NCI-H2227 treated with DMSO at 0.1 percent for 48 hours (cell line): Measurements from ENCODE around the gene RAF1.
"Not testable (repeated sequence)": the region's sequence is repeated elsewhere in the genome, so short reads cannot be mapped to it uniquely, and the experiment has no call there.

Source experiments
- DNase-seq: peaks from one replicate; lab custom pipeline; 2025; lab: John Stamatoyannopoulos, UW

Gene RAF1

DNA sequence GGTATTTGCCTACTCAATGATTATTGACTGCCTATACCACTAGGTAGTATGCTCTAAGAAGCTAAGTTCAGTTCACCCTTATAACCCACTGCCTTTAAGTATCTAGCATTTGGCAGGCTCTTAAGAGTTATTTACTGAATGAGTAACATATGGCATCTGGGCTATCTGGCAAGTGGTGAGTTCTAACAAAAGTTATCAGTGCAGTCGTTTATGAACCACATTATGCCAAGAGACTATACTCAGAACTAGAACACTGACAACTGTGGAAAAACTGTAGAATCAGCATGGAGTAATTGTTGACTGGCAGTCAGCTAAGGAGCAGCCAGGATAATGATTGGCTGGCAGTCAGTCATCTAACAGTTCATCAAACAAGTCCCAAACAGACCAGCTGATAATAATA lies 25.8 kb downstream of the RAF1 start:
- DNase-seq = no peak

DNA sequence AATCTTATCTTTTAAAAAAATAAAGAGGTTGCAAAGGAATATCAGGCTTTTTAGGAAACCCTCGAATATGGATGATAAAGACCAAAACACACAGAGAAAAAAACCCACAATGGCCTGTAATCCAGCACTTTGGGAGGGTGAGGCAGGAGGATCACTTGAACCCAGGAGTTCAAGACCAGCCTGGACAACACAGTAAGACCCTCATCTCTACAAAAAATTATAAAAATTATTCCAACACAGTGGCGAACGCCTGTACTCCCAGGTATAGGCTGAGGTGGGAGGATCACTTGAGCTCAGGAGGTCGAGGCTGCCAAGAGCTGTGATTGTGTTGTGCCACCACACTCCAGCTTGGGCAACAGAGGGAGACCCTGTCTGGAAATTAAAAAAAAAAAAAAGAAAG lies 30.8 kb downstream of the RAF1 start:
- DNase-seq = no peak

GRCh38 chr3:12632523-12632922 lies 31.4 kb downstream of the RAF1 start:
- no peak for DNase-seq

- DNase-seq = not testable (repeated sequence)
Observed at GRCh38 chr3:12630843-12631242, 33.1 kb downstream of the RAF1 start.

GRCh38 chr3:12630292-12630691 lies 33.6 kb downstream of the RAF1 start:
- DNase-seq = no peak

DNA sequence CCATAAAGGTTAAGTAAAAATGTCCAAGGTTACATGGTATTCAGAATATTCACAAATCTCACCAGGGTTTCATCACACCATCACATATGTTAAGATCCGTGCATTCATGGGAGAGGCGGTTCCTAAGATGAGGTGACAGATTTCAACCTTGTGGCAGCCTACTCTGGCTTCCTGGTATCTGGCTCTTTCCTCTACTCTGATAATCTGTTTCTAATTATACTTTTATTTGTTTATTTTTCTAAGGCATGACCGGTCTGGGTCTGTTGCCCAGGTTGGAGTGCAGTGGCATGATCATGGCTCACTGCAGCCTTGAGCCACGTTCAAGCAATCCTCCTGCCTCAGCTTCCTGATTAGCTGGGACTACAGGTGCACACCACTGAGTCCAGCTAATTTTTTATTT lies 34.4 kb downstream of the RAF1 start:
- DNase-seq = no peak

GRCh38 chr3:12628813-12629212 lies 35.1 kb downstream of the RAF1 start:
- no peak for DNase-seq

DNA sequence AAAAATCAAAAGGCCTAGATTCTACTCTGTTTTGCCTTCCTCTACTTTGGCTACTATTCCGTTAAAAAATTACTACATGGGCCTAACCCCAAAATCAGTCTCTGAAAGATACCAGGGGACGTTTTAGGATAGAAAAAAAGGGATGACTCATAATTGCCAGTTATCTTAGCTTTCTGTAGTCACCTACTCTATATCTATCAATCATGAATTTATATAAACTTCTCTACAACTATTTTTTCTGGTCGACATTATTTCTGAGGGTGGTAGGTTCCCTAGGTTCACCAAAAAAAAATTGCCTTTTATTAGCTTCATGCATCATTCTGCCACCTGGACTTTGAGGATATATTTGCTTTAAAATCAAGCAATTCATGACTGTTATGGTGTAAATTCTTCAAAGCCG lies 36.5 kb downstream of the RAF1 start:
- no peak for DNase-seq

GRCh38 chr3:12624964-12625363 lies 39.0 kb downstream of the RAF1 start:
- DNase-seq = not testable (repeated sequence)

- DNase-seq = no peak
Observed at GRCh38 chr3:12624056-12624455, 39.9 kb downstream of the RAF1 start.

DNA sequence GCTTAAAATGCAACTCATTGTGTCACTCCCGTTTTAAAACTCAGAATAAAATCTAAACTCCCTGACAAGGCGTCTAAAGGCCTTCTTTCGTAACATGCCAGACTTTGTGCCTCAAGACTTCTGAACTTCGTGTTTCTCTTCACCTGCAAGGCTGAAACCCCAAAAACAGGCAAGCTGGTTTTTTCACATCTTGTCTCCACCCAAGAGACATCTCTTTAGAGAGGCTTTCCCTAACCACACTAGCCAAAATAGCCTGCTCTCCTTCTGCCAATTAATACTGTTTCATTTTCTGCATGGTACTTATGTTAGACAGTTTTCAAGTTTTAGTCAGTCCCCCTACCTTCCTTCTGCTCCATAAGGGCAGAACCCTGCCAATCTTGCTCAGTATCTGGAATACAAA lies 41.6 kb downstream of the RAF1 start:
- DNase-seq = no peak

DNA sequence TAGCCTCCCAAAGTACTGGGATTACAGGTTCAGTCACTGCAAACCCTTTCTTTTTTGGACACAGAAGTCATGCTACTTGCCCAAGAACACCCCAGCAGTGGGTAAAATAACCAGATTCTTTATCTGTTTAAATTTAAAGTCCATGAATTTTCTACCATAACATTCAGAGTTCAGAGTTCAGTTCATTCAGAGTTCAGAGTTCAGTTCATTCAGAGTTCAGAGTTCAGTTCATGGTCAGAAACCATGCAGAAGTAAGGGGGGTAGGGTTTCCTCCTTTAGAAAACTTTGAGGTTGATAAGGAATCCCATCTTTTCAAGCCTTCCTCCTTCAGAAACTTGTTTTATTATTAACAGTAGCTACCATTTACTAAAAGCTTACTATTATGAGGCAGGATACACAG lies 43.2 kb downstream of the RAF1 start:
- DNase-seq = no peak

- DNase-seq = no peak
Observed at GRCh38 chr3:12620305-12620704, 43.6 kb downstream of the RAF1 start.

- no peak for DNase-seq
Observed at GRCh38 chr3:12618426-12618825, 45.5 kb downstream of the RAF1 start.

DNA sequence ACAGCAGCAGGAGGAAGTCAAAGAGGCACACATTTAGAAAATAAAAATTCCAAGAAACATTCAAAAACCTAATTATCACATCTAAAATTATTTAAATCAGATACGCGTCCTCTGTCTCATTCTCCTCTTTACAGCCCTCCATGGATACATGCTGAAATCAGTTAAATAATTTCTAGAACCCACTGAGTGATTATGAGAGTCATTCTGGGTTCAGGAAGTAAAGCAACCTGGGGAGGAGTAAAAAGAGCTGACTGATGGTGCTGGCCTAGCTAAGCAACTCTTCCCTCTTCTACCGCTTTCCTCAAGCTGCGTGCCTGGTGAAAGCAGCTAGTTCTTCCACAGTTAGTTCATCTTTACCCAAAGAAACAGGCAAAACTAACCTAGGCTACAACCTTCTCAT lies 48.7 kb downstream of the RAF1 start:
- DNase-seq = no peak

- DNase-seq = no peak
Observed at GRCh38 chr3:12613250-12613649, 50.7 kb downstream of the RAF1 start.

DNA sequence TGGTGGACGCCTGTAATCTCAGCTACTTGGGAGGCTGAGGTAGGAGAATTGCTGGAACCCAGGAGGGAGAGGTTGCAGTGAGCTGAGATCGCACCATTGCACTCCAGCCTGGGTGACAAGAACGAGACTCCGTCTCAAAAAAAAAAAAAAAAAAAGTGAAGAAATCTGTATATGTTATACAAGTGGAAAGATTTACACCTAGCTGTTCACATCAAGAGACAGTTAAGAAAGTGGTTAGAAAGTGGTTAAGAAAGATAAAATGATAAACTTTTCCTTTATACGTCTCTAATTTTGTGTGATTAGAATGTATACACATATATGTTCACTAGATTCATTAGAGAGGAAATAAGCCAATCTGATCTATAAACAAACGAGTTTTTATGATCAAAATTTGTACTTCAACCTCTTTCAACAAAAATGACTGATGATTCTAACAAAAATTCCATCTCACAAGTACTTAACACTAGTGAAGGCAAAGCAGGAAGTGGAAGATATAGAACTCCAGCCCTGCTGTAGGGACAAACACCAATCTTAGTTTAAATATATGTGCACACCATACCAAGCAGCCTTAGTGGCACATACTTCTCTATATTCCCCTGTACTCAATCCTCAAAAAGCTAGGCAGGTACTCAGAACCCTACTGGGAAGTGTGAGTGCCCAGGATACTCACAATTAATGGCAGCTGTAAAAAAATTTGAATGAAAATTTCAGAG lies 51.2 kb downstream of the RAF1 start:
- DNase-seq = no peak

DNA sequence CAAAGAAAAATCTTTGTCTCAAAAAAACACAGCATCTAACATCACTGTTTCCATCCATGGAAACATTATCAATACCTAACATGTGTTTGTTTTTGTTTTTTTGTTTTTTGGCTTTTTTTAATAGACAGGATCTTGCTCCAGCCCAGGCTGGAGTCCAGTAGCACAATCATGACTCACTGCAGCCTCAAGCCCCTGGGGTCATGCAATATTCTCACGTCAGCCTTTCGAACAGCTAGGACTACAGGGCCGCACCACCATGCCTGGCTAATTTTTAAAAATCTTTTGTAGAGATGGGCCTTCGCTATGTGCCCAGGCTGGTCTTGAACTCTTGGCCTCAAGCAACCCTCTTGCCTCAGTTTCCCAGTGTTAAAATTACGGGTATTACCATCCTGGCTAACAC lies 52.8 kb downstream of the RAF1 start:
- DNase-seq = no peak

DNA sequence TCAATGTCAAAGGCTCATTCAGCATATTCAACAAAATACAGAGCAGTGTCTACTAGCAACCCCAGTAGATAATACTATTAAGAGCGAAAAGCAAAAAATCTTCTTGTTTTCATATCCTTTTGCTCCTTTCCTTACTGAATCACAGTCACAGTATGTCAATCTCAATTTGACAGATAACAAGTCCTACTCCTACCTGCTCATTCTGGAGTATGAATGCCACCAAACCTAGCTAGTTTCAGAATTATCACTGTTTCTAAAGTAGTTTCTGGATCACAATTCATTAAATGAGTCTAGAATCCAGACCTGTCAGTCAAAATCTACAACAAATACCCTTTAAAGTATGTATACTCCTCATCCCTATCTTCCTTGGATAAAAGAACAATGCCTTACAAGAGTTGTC lies 55.5 kb downstream of the RAF1 start:
- no peak for DNase-seq

DNA sequence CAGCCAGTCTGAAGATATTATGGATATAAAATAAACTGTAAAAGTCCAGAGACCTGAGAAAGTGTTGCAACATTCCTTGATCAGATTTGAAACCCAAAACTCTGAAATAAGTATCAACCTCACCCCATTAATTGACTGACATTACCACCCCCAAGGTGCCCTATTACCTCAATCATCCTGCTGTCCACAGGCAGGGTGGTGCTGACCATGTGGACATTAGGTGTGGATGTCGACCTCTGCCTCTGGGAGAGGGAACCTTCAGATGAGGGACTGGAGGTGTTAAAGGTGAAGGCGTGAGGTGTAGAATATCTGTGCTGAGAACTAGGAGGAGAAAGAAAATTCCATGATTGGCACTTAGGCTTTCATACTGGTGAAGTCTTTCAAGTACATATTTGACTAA lies 59.9 kb downstream of the RAF1 start:
- DNase-seq = no peak

DNA sequence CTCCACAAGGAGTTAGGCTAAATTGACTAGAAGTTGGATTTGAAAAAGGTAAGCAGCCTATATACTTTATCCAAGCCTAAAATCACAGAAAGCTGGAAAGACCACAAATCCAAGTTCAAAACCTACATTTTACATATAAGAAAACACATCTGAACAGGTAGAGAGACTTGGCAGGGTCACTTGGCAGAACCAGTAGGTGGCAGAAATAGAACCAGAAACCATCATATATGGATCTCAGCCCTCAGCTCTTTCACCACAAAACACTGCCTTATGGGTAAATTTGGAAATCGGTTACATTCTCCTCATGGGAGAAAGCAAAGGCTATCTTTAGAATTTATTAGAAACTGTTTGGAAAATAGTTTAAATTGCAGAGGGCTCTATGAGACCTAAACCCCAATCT lies 62.8 kb downstream of the RAF1 start:
- no peak for DNase-seq

- DNase-seq = no peak
Observed at GRCh38 chr3:12598890-12599289, 65.0 kb downstream of the RAF1 start.

- no peak for DNase-seq
Observed at GRCh38 chr3:12593473-12593872, 70.4 kb downstream of the RAF1 start.

GRCh38 chr3:12591997-12592715 lies 71.8 kb downstream of the RAF1 start:
- DNase-seq = no peak
